Measurements from ENCODE around the gene MESD.

Gene MESD

DNA sequence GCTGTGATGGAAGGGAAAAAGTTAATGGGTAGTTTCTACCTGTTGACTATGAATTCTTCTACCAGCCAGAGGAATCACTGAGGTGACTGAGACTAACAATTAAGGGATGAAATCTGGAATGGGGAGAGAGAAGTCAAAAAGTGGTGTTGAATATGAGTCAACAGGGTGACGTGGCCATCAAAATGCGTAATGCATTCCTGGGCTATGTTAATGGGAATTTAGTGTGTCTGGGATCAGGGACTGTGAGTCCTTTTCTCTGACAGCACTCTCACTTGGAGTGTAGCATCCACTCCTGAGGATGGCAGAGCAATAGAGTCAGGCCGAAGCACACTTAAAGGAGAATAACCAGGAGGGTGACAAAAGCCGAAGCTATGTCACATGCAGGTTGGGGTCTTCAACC, 60.4 kb downstream of the MESD start:
- H3K36me3 ChIP-seq (ENCODE audit: control insufficient read depth in 1 of 2, insufficient read depth in 2 of 2, low read length in 2 of 2), result peaks cover 0 to 4% of the 10 kb centered on the region in 2 donors
- H3K27ac ChIP-seq (ENCODE audit: low read depth, low read length), result no peak overlapping the region
- H3K4me1 ChIP-seq (ENCODE audit: control insufficient read depth in 1 of 2, insufficient read depth in 2 of 2, low read length in 2 of 2), result no peaks in the 10 kb centered on the region
- no peaks in the 10 kb centered on the region for H3K9me3 ChIP-seq (ENCODE audit: control insufficient read depth in 1 of 2, low read length in 2 of 2)
- H3K4me3 ChIP-seq (ENCODE audit: low read depth in 1 of 2, low read length in 2 of 2), result no peak overlapping the region
- H3K27me3 ChIP-seq (ENCODE audit: control insufficient read depth in 1 of 2, insufficient read depth in 2 of 2, low read length in 2 of 2), result no peaks in the 10 kb centered on the region
- H3K9ac ChIP-seq (ENCODE audit: low read depth in 1 of 2, low read length in 2 of 2), result no peak overlapping the region

DNA sequence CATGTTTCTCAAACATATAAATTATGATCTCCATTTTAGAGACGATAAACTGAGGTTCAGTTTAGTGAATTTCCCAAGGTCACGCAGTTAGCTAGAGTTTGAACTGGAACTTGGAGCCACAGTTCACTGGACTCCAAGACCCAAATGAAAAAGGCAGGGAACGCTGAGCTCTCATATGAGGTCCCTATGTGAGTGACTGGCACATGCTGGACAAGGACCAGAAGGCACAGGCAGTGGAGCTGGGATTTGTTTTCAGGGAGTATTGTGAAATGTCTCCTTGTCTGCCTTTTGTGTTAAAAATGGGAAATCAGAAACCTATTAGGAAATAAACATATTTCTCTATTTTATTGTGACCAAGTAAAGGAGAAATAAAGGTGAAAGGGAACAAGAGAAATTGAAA, 63.5 kb downstream of the MESD start:
- Histone ChIP-seq H3K27me3 (ENCODE audit: control insufficient read depth in 1 of 2, insufficient read depth in 2 of 2, low read length in 2 of 2) (no peaks in the 10 kb centered on the region), H3K27ac (ENCODE audit: low read depth, low read length) (no peak overlapping the region), H3K4me1 (ENCODE audit: control insufficient read depth in 1 of 2, insufficient read depth in 2 of 2, low read length in 2 of 2) (no peaks in the 10 kb centered on the region), H3K9ac (ENCODE audit: low read depth in 1 of 2, low read length in 2 of 2) (no peak overlapping the region), H3K9me3 (ENCODE audit: control insufficient read depth in 1 of 2, low read length in 2 of 2) (no peaks in the 10 kb centered on the region), H3K36me3 (ENCODE audit: control insufficient read depth in 1 of 2, insufficient read depth in 2 of 2, low read length in 2 of 2) (peaks cover 0 to 4% of the 10 kb centered on the region in 2 donors), H3K4me3 (ENCODE audit: low read depth in 1 of 2, low read length in 2 of 2) (no peak overlapping the region)

DNA sequence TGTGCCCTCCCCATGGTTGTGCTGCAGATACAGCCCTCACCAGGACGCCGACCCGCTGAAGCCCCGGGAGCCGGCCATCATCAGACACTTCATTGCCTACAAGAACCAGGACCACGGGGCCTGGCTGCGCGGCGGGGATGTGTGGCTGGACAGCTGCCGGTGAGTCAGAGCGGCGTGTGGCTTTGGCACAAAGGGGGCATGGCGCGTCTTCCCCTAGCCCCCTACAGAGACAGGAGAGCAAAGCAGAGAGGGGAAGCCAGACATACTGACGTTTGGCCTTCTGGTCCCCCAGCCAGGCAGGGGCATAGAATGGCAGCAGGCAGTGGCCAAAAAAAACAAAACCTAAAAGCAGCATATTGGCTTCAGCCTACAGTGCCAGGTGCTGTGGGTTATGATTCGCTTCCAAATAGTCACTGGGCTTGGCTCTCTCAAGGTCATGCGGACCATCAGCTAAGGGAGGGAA, 64.0 kb downstream of the MESD start:
- no peaks in the 10 kb centered on the region for H3K9me3 ChIP-seq (ENCODE audit: control insufficient read depth in 1 of 2, low read length in 2 of 2)
- no peak overlapping the region for H3K4me3 ChIP-seq (ENCODE audit: low read depth in 1 of 2, low read length in 2 of 2)
- H3K27ac ChIP-seq (ENCODE audit: low read depth, low read length), result no peak overlapping the region
- no peak overlapping the region for H3K9ac ChIP-seq (ENCODE audit: low read depth in 1 of 2, low read length in 2 of 2)
- no peaks in the 10 kb centered on the region for H3K27me3 ChIP-seq (ENCODE audit: control insufficient read depth in 1 of 2, insufficient read depth in 2 of 2, low read length in 2 of 2)
- H3K36me3 ChIP-seq (ENCODE audit: control insufficient read depth in 1 of 2, insufficient read depth in 2 of 2, low read length in 2 of 2), result peaks cover 0 to 4% of the 10 kb centered on the region in 2 donors
- no peaks in the 10 kb centered on the region for H3K4me1 ChIP-seq (ENCODE audit: control insufficient read depth in 1 of 2, insufficient read depth in 2 of 2, low read length in 2 of 2)

DNA sequence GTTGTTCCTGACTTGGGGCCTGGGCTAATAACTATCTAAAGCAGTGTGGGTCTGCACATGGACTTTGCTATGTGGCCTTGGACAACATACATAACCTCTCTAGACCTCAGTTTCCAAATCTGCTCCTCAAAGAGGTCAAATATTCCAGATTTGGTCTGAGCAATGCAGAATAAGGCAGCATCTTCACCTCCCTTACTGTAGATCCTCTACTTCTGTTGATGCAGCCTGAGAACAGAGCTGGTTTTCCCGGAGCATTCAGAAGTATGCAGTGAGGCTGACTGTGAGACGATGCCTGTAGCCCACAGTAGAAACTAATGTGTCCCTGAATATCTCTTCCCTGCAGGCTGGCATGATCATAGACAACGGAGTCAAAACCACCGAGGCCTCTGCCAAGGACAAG, 65.3 kb downstream of the MESD start:
- Histone ChIP-seq H3K36me3 (ENCODE audit: control insufficient read depth in 1 of 2, insufficient read depth in 2 of 2, low read length in 2 of 2) (peaks cover 0 to 4% of the 10 kb centered on the region in 2 donors), H3K9ac (ENCODE audit: low read depth in 1 of 2, low read length in 2 of 2) (no peak overlapping the region), H3K27me3 (ENCODE audit: control insufficient read depth in 1 of 2, insufficient read depth in 2 of 2, low read length in 2 of 2) (no peaks in the 10 kb centered on the region), H3K4me1 (ENCODE audit: control insufficient read depth in 1 of 2, insufficient read depth in 2 of 2, low read length in 2 of 2) (no peaks in the 10 kb centered on the region), H3K27ac (ENCODE audit: low read depth, low read length) (no peak overlapping the region), H3K4me3 (ENCODE audit: low read depth in 1 of 2, low read length in 2 of 2) (no peak overlapping the region), H3K9me3 (ENCODE audit: control insufficient read depth in 1 of 2, low read length in 2 of 2) (no peaks in the 10 kb centered on the region)

DNA sequence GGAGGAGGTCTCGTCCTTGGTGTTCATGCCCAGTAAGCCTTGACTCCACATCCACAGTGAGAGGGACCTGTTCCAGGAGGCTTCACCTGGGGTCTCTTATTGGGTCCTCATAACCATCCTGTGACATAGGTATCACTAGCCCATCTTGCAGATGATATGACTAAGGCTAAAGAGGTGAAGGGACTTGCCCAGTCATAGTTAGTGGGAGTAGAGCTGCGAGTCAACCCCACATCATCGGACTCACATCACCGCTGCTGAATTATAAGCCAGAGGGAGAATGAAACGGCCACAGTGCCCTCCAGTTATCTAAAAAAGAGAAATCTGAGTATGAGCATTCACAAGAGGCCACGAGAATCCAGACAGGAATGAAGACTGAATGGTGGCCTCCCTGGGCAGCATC, 66.0 kb downstream of the MESD start:
- no peaks in the 10 kb centered on the region for H3K27me3 ChIP-seq (ENCODE audit: control insufficient read depth in 1 of 2, insufficient read depth in 2 of 2, low read length in 2 of 2)
- H3K27ac ChIP-seq (ENCODE audit: low read depth, low read length), result no peak overlapping the region
- H3K9me3 ChIP-seq (ENCODE audit: control insufficient read depth in 1 of 2, low read length in 2 of 2), result no peaks in the 10 kb centered on the region
- H3K4me3 ChIP-seq (ENCODE audit: low read depth in 1 of 2, low read length in 2 of 2), result no peak overlapping the region
- H3K36me3 ChIP-seq (ENCODE audit: control insufficient read depth in 1 of 2, insufficient read depth in 2 of 2, low read length in 2 of 2), result no peaks in the 10 kb centered on the region
- no peak overlapping the region for H3K9ac ChIP-seq (ENCODE audit: low read depth in 1 of 2, low read length in 2 of 2)
- H3K4me1 ChIP-seq (ENCODE audit: control insufficient read depth in 1 of 2, insufficient read depth in 2 of 2, low read length in 2 of 2), result no peaks in the 10 kb centered on the region

DNA sequence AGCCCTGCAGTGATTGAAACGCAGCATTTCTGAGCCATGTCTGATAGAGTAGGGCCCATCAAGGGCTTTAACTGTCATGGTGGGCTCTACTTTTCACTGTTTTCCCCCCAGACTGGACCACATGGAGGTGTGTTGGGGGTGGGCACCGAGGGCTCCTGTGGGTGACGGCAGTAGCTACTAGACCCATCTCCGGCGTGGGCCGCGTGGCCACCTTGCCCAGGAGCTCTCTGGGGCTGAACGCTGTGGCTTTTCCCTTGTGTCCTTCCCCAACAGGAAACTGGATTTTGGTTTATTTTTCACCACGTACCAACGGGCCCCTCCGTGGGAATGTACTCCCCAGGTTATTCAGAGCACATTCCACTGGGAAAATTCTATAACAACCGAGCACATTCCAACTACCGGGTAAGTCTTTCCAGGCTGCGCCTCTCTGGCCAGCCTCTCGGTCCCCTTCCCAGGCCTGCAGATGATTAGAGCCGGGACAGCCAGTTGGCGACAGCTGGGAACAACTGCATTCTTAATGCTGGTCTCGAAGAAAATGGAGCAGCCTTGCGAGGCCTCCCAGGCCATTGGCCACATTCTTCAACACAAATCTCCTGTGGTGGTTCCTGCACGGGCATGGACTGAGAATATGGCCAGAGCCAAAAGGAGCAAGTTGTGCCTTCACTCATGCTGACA, 67.7 kb downstream of the MESD start:
- Histone ChIP-seq H3K36me3 (ENCODE audit: control insufficient read depth in 1 of 2, insufficient read depth in 2 of 2, low read length in 2 of 2) (no peaks in the 10 kb centered on the region), H3K27ac (ENCODE audit: low read depth, low read length) (no peak overlapping the region), H3K9me3 (ENCODE audit: control insufficient read depth in 1 of 2, low read length in 2 of 2) (no peaks in the 10 kb centered on the region), H3K4me3 (ENCODE audit: low read depth in 1 of 2, low read length in 2 of 2) (no peak overlapping the region), H3K9ac (ENCODE audit: low read depth in 1 of 2, low read length in 2 of 2) (no peak overlapping the region), H3K4me1 (ENCODE audit: control insufficient read depth in 1 of 2, insufficient read depth in 2 of 2, low read length in 2 of 2) (no peaks in the 10 kb centered on the region), H3K27me3 (ENCODE audit: control insufficient read depth in 1 of 2, insufficient read depth in 2 of 2, low read length in 2 of 2) (no peaks in the 10 kb centered on the region)

DNA sequence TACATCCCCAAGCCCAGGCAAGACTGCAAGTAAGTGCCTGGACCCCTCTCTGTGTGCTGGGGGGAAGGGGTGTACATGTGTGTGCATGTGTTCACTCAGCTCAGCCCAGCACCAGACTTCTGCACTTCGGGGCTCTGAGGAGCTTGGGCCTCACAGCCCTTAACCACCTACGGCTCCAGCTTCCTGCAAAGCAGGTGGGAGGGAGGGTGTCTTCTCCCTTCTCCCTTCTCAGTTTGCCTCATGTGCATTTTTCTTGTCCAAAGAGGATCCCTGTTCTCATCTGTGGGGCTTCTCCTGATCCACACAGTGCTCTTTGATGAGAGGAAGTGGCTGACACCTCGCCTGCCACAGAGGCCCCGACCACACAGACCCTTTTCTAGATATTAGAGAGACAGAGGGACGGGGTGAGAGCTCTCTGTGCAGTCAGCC, 69.3 kb downstream of the MESD start:
- no peaks in the 10 kb centered on the region for H3K27me3 ChIP-seq (ENCODE audit: control insufficient read depth in 1 of 2, insufficient read depth in 2 of 2, low read length in 2 of 2)
- no peaks in the 10 kb centered on the region for H3K36me3 ChIP-seq (ENCODE audit: control insufficient read depth in 1 of 2, insufficient read depth in 2 of 2, low read length in 2 of 2)
- H3K4me3 ChIP-seq (ENCODE audit: low read depth in 1 of 2, low read length in 2 of 2), result no peak overlapping the region
- H3K9me3 ChIP-seq (ENCODE audit: control insufficient read depth in 1 of 2, low read length in 2 of 2), result no peaks in the 10 kb centered on the region
- H3K27ac ChIP-seq (ENCODE audit: low read depth, low read length), result no peak overlapping the region
- no peaks in the 10 kb centered on the region for H3K4me1 ChIP-seq (ENCODE audit: control insufficient read depth in 1 of 2, insufficient read depth in 2 of 2, low read length in 2 of 2)
- no peak overlapping the region for H3K9ac ChIP-seq (ENCODE audit: low read depth in 1 of 2, low read length in 2 of 2)

DNA sequence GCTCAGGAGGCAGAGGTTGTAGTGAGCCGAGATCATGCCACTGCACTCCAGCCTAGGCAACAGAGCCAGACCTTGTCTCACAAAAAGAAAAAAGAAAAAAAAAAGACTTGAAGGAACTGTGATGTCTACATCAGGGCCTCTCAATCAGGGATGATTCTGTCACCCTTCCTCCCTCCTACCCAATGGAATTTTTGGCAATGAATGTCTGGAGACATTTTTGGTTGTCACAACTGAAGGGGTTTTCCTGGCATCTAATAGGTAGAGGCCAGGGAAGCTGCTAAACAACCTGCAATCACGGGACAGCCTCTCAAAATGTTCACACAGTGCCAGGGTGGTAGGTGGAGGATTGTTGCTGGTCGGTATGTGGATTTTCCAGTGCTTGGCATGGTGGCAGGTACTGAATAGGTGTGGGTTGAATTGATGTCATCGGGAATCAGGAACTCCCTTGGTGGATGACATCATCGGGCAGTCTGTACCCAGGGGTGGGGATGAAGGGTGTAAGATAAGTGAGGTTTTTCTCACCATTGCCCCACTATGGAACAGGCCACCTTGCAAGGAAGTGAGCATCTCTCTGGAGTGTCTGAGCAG, 71.3 kb downstream of the MESD start:
- no peaks in the 10 kb centered on the region for H3K9me3 ChIP-seq (ENCODE audit: control insufficient read depth in 1 of 2, low read length in 2 of 2)
- no peak overlapping the region for H3K4me3 ChIP-seq (ENCODE audit: low read depth in 1 of 2, low read length in 2 of 2)
- H3K36me3 ChIP-seq (ENCODE audit: control insufficient read depth in 1 of 2, insufficient read depth in 2 of 2, low read length in 2 of 2), result no peaks in the 10 kb centered on the region
- H3K9ac ChIP-seq (ENCODE audit: low read depth in 1 of 2, low read length in 2 of 2), result no peak overlapping the region
- H3K27me3 ChIP-seq (ENCODE audit: control insufficient read depth in 1 of 2, insufficient read depth in 2 of 2, low read length in 2 of 2), result no peaks in the 10 kb centered on the region
- H3K4me1 ChIP-seq (ENCODE audit: control insufficient read depth in 1 of 2, insufficient read depth in 2 of 2, low read length in 2 of 2), result no peaks in the 10 kb centered on the region
- H3K27ac ChIP-seq (ENCODE audit: low read depth, low read length), result no peak overlapping the region

DNA sequence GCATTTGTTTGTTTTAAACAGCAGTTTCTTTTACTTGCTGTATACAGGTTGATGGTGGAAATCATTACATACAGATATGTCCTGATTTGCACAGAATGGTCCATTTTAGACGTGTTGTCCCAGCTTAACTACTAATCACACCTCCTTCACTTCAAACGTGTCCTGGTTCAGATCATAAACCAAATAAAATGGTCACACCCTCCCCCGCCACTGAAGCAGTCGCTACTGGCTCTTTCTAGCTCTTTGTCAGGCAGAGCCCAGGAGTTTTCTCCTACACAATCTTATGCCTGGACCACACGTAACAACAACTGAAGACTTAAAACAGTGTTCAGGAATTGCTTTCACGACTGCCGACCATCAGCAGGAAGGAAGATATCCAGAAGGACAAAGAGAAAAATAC, 73.6 kb downstream of the MESD start:
- no peak overlapping the region for H3K9ac ChIP-seq (ENCODE audit: low read depth in 1 of 2, low read length in 2 of 2)
- peaks cover 0 to under 1% of the 10 kb centered on the region in 2 donors for H3K36me3 ChIP-seq (ENCODE audit: control insufficient read depth in 1 of 2, insufficient read depth in 2 of 2, low read length in 2 of 2)
- no peaks in the 10 kb centered on the region for H3K27me3 ChIP-seq (ENCODE audit: control insufficient read depth in 1 of 2, insufficient read depth in 2 of 2, low read length in 2 of 2)
- H3K4me1 ChIP-seq (ENCODE audit: control insufficient read depth in 1 of 2, insufficient read depth in 2 of 2, low read length in 2 of 2), result no peaks in the 10 kb centered on the region
- H3K9me3 ChIP-seq (ENCODE audit: control insufficient read depth in 1 of 2, low read length in 2 of 2), result no peaks in the 10 kb centered on the region
- H3K27ac ChIP-seq (ENCODE audit: low read depth, low read length), result no peak overlapping the region
- no peak overlapping the region for H3K4me3 ChIP-seq (ENCODE audit: low read depth in 1 of 2, low read length in 2 of 2)

DNA sequence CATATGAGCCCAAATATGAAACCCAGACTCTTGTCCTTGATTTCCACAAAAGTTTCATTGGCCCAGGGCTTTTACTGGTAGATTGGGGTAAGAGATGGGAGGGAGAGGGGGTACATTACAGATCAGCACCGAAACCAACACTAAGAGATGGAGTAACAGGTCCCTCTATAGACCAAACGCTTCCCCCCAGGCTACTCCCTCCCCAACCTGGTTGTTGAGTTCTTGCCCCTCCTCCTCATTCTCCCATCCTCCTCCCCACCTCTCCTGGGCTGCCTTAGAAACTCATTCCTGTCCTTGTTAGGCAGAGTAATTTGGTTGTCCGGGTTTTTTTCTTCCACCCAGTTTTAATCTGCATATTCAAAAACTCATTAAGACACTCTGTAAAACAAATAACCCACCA, 74.1 kb downstream of the MESD start:
- peaks cover 0 to 4% of the 10 kb centered on the region in 2 donors for H3K36me3 ChIP-seq (ENCODE audit: control insufficient read depth in 1 of 2, insufficient read depth in 2 of 2, low read length in 2 of 2)
- no peaks in the 10 kb centered on the region for H3K27me3 ChIP-seq (ENCODE audit: control insufficient read depth in 1 of 2, insufficient read depth in 2 of 2, low read length in 2 of 2)
- no peaks in the 10 kb centered on the region for H3K9me3 ChIP-seq (ENCODE audit: control insufficient read depth in 1 of 2, low read length in 2 of 2)
- H3K4me1 ChIP-seq (ENCODE audit: control insufficient read depth in 1 of 2, insufficient read depth in 2 of 2, low read length in 2 of 2), result no peaks in the 10 kb centered on the region
- no peak overlapping the region for H3K4me3 ChIP-seq (ENCODE audit: low read depth in 1 of 2, low read length in 2 of 2)
- H3K9ac ChIP-seq (ENCODE audit: low read depth in 1 of 2, low read length in 2 of 2), result no peak overlapping the region
- no peak overlapping the region for H3K27ac ChIP-seq (ENCODE audit: low read depth, low read length)
